NCI-H2029 treated with DMSO at 0.1 percent for 48 hours (cell line): Measurements from ENCODE around the gene HCCS.
"Not testable (repeated sequence)": the region's sequence is repeated elsewhere in the genome, so short reads cannot be mapped to it uniquely, and the experiment has no call there.

Experiments used
- DNase-seq: peaks from one replicate; lab custom pipeline; 2025; lab: John Stamatoyannopoulos, UW

Gene HCCS

DNA sequence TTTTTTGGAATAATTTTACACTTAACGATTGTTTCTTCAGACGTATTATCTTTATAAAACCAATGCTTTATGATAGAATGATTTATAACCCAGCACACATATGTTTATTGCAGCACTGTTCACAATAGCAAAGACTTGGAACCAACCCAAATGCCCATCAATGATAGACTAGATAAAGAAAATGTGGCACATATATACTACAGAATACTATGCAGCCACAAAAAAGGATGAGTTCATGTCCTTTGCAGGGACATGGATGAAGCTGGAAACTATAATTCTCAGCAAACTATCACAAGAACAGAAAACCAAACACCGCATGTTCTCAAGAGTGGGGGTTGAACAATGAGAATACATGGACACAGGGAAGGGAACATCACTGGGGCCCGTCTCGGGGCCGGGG, 12.0 kb downstream of the HCCS start:
- not testable (repeated sequence) for DNase-seq

- no peak for DNase-seq
Measured at GRCh38 chrX:11124112-11124511, 13.0 kb downstream of the HCCS start.

- no peak for DNase-seq
Measured at GRCh38 chrX:11125060-11125459, 13.9 kb downstream of the HCCS start.

DNA sequence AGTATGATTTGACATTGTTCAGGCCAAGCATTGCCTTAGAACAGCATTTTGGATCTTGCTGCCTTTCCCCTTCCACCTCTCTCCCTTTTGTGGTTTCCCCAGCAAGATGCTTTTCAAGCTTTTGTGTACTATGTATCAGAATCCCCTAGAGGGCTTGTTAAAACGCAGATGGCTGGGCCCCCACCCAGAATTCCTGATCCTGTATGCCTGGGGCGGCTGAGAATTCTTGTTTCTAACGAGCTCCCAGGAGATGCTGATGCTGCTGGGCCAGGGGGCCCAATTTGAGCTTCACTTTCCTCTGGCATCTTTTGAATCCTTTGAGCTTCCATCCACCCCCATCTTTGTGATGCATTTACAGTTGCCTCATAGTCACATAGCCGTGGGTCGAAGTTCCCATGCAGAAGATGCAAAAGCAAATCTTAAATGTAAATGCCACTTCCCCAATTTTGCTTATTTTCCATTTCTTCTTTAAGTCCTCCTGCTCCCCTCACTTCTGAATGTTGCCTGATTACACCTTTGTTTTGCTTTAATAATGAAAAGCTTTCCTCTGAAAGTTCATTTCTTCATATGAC, 18.5 kb downstream of the HCCS start:
- DNase-seq, result no peak

- no peak for DNase-seq
Measured at GRCh38 chrX:11130136-11130535, 19.0 kb downstream of the HCCS start.

DNA sequence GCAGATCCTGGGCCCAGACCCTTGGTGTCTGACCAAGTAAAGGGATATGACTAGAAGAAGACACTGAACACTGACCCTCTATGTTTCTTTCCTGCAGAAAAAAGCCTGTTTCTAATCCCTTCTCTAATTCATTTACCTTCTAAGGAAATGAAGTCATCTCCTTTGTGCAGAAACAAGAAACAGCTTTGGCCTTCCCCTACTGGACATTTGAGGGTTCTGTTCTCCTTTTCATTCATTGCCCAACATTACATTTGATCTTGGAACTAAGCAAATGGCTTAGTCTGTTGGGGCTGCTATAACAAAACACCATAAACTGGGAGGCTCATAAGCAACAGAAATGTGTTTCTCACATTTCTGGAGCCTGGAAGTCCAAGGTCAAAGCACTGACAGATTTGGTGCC, 20.0 kb downstream of the HCCS start:
- DNase-seq, result no peak

DNA sequence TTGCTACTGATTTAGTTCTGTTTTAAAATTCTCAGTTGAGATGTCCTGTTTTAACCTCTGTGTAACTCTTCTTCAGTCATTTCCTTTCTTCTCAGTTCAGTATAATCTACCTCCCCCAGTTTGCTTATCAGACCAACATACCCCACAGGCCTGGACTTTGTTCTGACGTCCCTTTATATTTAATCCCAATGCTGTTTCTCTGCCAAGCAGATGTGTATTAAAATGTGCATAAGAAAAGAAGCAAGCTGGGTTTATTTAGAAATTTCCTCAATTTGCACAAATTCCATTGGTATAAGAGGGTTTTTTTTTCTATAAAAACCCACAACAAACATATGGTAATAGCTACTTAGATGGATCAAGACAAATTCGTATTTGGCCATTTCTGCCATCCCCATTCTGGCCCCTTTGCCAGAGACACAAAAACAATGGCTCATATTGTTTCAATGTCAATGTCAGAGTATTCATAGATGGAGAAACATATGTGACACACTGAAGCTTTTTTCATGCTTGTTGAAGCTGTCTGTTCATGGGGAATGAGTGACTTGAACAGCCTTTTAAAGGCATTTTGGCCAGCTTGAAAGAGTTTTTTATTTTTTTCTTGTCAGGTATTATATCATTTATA, 24.5 kb downstream of the HCCS start:
- no peak for DNase-seq

DNA sequence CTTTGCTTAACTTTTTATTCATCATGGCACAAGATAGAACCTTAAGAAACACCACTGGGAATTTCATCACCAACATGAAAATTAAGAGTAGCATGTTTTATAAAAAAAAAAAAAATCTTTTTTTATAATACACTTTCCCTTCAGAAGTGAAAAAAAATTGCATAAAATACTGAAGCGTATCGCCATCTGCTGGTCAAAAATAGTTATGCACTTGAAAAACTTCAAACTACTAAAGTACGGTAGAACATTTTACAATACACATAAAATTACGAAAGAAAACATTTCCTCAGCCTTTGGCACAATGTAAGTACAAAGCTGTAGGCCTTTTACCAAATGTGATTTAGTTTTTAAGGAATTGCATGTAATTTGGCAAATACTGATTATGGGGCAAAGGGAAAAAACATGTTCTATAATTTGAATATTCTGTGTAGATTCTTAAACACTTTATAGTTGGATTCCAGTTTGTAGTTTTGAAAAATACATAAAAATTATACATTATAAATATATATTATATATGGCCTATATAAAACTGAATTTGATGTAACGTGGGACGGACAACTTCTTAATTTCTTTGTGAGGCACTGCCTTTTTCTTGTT, 26.5 kb downstream of the HCCS start:
- no peak for DNase-seq

GRCh38 chrX:11138498-11139390, 27.6 kb downstream of the HCCS start:
- DNase-seq, result no peak

DNA sequence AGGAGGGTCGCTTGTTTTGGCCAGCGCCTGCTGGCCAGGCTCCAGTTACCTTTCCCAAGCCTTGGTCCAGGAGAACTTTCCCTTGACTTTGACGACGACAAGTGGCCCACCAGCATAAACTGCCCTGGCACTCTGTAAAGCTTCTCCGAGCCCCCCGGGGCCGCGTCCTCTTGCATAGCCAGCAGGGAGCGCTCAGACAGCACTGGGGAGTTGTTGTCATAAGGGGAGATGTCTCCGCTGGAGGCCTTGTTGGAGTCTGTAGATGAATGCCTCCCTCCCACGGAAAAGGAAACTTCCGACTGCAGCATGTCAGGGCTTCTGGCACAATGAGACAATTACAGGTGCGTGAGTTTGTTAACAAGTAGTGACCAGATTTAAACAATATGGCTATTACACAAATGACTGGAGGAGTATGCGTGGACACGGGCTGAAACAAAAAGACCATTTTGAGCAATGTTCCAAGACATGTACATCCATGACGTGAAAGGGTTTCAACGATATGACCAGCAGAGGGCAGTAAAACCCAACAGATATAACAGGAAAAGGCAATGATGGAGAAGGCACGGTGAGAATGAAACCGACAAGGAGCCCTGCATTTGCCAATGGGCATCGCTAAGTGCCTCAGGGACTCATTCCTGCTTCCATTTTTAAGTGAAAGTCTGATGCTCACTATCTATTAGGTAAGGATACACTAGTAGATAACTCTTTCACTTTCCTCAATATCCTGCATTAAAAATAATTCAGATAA, 33.0 kb downstream of the HCCS start:
- peak; percentile 12 for DNase-seq

DNA sequence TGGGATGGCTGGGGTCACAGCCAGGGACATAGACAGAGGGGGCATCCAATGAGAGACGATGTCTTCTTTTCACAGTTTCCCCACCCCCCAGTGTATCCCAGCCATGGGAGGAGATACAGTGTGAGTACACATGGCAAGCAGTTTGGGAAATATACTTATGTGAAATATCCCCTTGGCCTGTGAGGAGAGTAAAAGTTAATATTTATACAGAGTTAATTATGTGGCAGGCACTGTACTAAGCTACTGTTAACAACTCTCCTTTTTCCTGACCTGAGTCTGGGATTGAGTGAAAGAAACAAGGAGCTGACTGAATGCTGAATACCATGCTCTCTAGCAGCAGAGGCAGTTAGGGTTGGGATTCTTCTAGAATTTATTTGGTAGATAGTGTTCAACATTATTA, 35.3 kb downstream of the HCCS start:
- no peak for DNase-seq

- no peak for DNase-seq
Measured at GRCh38 chrX:11148401-11148800, 37.3 kb downstream of the HCCS start.

DNA sequence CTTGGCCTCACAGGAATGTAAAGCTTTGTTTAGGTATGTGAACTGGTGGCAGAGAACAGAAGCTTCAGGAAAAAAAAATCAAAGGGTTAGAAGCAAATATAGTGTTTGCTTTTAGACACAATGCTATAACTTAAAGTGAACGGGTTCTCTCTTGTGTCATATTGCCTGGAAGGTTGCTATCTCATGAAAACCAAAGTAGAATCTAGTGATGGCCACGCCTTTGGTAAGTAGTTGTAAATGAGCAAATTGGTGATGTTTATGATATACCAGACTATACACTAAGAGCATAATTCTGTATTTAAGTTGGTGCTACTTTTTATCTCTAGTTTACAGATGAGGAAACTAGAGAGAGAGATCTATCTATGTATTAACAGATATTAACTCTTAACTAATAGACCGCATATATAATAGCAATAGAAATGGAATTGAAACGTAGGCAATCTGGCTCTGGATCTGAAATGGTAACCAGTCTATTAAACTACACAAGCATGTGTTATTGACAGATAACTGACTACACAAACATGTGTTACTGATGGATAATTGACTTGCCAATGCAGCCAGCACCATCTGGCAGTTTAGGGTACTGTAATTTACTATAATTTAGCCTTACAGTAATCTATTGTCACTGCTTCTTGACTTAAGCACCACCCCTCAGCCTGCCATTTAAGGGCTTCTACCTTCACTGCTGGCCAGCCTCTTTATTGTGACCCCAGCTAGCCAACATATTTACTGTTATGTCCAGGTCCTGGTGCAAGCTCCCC, 40.8 kb downstream of the HCCS start:
- no peak for DNase-seq

- DNase-seq, result no peak
Measured at GRCh38 chrX:11159149-11159548, 48.0 kb downstream of the HCCS start.

DNA sequence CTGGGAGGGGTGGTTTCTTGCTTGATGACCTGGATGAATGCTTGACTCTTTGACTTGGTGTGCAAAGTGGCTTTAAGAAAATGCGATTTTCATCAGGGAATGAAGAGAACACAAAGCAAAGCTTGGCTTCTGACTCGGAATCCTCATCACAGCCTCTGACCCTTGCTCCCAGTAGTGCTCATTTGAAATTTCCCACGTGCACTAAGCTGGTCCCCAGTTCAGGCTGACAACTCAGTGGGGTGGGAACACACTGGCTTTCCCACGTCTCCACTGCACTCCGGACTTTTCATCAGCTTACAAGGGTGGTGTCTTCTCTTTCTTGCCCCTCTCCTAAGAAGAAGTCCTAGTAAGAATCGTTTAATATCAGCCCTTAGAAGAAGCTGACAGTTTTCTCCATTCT, 53.3 kb downstream of the HCCS start:
- no peak for DNase-seq

DNA sequence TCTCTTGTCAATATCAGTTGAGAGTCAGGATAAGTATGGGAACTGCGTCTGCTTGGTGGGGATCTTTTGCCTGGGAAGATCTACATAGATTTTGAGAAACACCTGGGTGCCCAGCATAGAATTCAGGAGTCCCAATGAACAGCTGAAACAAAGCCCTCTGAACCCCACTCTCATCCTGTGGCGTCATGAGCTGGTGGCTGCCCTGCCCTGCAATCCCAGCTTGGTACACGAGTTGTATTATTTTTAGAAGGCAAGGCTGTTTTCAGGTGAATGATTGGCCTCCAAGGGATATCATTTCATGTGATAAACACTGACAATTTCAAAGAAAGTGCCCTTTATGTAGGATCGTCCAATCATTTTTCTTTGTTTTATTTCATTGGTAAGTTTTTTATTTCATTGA, 60.8 kb downstream of the HCCS start:
- DNase-seq, result no peak

- DNase-seq, result no peak
Measured at GRCh38 chrX:11172415-11172814, 61.3 kb downstream of the HCCS start.
